ENCODE measurements around the gene STX18. TPM values are rescaled to one million over a fixed set of nuclear protein-coding genes. Genes with fewer than 3 reads are reported as not detected.

STX18 gene
- total RNA-seq, 1 experiment from 2014 or later, result 20.9 TPM

DNA sequence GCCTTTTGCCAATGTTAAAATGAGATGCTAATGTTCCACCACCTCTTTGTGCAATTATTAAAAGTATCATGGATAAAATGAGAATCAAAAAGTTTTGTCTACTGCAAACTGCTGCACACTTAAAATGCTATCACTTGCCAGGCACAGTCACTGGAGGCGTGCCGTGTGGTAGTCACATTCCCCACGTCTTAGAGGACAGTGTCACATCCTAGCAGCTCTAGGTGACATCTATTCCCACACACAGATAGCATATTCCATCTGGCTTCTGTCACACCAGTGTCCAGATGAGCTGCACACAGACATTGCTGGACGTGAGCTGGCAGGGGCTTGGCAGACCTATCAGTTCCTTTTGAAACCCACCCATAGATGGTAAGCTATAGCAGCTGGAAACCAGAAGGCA is 107.9 kb downstream of the STX18 start:
- no peaks in the 10 kb centered on the region for H3K9me3 ChIP-seq (ENCODE audit: control insufficient read depth, low read depth, low read length)
- H2BK120ac ChIP-seq (ENCODE audit: low read depth, low read length, poor library complexity, severe bottlenecking), result no peak overlapping the region
- H3K27me3 ChIP-seq (ENCODE audit: insufficient read depth, low read length), result no peaks in the 10 kb centered on the region
- DNase-seq, result no peak
- H2BK12ac ChIP-seq (ENCODE audit: insufficient read length, low read depth, low read length), result no peak overlapping the region
- H3K27ac ChIP-seq (ENCODE audit: insufficient read length, low read depth, low read length), result no peak overlapping the region
- H3K4me1 Mint-ChIP-seq, result peaks cover 6% of the 10 kb centered on the region in 2 experiments; a peak in 3 of 4 replicates
- no peak overlapping the region for H3K4ac ChIP-seq (ENCODE audit: low read depth, low read length)
- H2BK5ac ChIP-seq (ENCODE audit: insufficient read length, low read length), result no peak overlapping the region
- no peak overlapping the region for H3K9ac ChIP-seq (ENCODE audit: extremely low read depth, insufficient read length, low read length)
- no peaks in the 10 kb centered on the region for H3K23me2 ChIP-seq (ENCODE audit: insufficient read length, low read depth, low read length, poor library complexity, severe bottlenecking)
- no peak overlapping the region for H3K4me2 ChIP-seq (ENCODE audit: insufficient read depth, insufficient read length, low read length)
- H4K20me1 ChIP-seq (ENCODE audit: control insufficient read depth, insufficient read depth, insufficient read length), result no peaks in the 10 kb centered on the region
- no peaks in the 10 kb centered on the region for H3K79me2 ChIP-seq (ENCODE audit: insufficient read depth, low read length)
- no peak overlapping the region for H3K18ac ChIP-seq (ENCODE audit: insufficient read length, low read depth, low read length)
- no peak overlapping the region for H3K56ac ChIP-seq (ENCODE audit: insufficient read length, low read depth, low read length)
- no peaks in the 10 kb centered on the region; the same call in 1 of the 2 replicates for H3K27me3 Mint-ChIP-seq (ENCODE audit: low read depth)
- H4K91ac ChIP-seq (ENCODE audit: insufficient read length, low read depth, low read length), result no peak overlapping the region
- no peak overlapping the region for H4K8ac ChIP-seq (replicated peaks; ENCODE audit: insufficient read length, low read depth, low read length)
- peaks cover 3% of the 10 kb centered on the region; the same call in 1 of the 2 replicates for H3K4me1 ChIP-seq (ENCODE audit: insufficient read depth, low read length)
- no peak overlapping the region for H2AK5ac ChIP-seq (ENCODE audit: insufficient read length, low read length)
- H3K79me1 ChIP-seq (ENCODE audit: insufficient read depth, low read depth, low read length, poor library complexity, severe bottlenecking), result no peaks in the 10 kb centered on the region
- no peak overlapping the region for H3K23ac ChIP-seq (ENCODE audit: insufficient read length, low read depth, low read length)
- no peaks in the 10 kb centered on the region for H3K9me3 Mint-ChIP-seq
- no peak overlapping the region for H2AFZ ChIP-seq (ENCODE audit: low read length)
- no peak overlapping the region for H3K27ac Mint-ChIP-seq
- H2BK20ac ChIP-seq (ENCODE audit: low read depth, low read length, poor library complexity, severe bottlenecking), result no peak overlapping the region
- no peak overlapping the region for H3K14ac ChIP-seq (ENCODE audit: insufficient read depth, low read length)
- H2BK15ac ChIP-seq (ENCODE audit: low read depth, low read length), result no peak overlapping the region
- no peak overlapping the region for H4K5ac ChIP-seq (ENCODE audit: insufficient read length, low read depth, low read length)
- TF ChIP-seq, protein P1, sequence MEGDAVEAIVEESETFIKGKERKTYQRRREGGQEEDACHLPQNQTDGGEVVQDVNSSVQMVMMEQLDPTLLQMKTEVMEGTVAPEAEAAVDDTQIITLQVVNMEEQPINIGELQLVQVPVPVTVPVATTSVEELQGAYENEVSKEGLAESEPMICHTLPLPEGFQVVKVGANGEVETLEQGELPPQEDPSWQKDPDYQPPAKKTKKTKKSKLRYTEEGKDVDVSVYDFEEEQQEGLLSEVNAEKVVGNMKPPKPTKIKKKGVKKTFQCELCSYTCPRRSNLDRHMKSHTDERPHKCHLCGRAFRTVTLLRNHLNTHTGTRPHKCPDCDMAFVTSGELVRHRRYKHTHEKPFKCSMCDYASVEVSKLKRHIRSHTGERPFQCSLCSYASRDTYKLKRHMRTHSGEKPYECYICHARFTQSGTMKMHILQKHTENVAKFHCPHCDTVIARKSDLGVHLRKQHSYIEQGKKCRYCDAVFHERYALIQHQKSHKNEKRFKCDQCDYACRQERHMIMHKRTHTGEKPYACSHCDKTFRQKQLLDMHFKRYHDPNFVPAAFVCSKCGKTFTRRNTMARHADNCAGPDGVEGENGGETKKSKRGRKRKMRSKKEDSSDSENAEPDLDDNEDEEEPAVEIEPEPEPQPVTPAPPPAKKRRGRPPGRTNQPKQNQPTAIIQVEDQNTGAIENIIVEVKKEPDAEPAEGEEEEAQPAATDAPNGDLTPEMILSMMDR (conservative IDR thresholded peaks at IDR 0.05), result no peak
- WGBS (ENCODE audit: extremely low coverage, insufficient read length, low lambda C conversion rate), result no CpG with 5 or more reads among the region's 4 CpGs
- no peak overlapping the region for H3K4me3 Mint-ChIP-seq
- H3K36me3 Mint-ChIP-seq (ENCODE audit: insufficient read depth in 1 of 3, low read depth in 3 of 3), result peaks cover 8 to 9% (median 9%) of the 10 kb centered on the region in 3 experiments; a peak in 4 of 7 replicates
- no peak overlapping the region for H3T11ph ChIP-seq (ENCODE audit: low read length)
